ENCODE results near the gene DHCR24. TPM values are rescaled to one million over a fixed set of nuclear protein-coding genes. Genes with fewer than 3 reads are reported as not detected.

The DHCR24 gene
- total RNA-seq, 2 donors from 2014 or later: 152 to 154 TPM

DNA sequence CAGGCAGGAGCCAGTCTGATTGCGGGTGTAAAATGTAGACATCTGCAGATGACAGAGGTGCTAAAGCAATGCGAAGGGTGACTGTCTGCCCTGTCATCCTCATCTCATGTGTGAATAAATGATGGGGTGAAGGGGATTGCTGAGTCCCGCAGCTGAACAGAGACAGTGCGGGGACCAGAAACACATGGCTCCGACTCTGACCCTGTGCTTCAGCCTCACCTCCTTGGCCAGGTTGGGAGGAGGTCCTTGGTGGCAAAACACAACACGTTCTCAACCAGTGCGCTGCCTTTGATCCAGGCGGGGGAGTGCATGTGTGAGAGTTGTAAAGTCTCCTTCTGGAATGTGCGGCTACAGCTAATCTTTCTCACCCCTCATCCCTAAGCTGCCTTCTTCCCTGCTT is 53.9 kb downstream of the DHCR24 start:
- no peak for DNase-seq (ENCODE audit: low spot score)
- Histone ChIP-seq H3K27me3 (replicated peaks; ENCODE audit: insufficient read depth) (no peaks in the 10 kb centered on the region), H3K9me3 (no peaks in the 10 kb centered on the region), H3K4me3 (no peak overlapping the region), H3K36me3 (no peaks in the 10 kb centered on the region), H3K4me1 (replicated peaks) (peaks cover 2% of the 10 kb centered on the region), H3K27ac (no peak overlapping the region)
- 75% methylated on average over 9 of the region's 9 CpGs for WGBS
- TF ChIP-seq POLR2AphosphoS5 (IDR thresholded peaks at IDR 0.05): no peak
- TF ChIP-seq POLR2A (IDR thresholded peaks at IDR 0.05): no peak
- TF ChIP-seq, protein P1, sequence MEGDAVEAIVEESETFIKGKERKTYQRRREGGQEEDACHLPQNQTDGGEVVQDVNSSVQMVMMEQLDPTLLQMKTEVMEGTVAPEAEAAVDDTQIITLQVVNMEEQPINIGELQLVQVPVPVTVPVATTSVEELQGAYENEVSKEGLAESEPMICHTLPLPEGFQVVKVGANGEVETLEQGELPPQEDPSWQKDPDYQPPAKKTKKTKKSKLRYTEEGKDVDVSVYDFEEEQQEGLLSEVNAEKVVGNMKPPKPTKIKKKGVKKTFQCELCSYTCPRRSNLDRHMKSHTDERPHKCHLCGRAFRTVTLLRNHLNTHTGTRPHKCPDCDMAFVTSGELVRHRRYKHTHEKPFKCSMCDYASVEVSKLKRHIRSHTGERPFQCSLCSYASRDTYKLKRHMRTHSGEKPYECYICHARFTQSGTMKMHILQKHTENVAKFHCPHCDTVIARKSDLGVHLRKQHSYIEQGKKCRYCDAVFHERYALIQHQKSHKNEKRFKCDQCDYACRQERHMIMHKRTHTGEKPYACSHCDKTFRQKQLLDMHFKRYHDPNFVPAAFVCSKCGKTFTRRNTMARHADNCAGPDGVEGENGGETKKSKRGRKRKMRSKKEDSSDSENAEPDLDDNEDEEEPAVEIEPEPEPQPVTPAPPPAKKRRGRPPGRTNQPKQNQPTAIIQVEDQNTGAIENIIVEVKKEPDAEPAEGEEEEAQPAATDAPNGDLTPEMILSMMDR (IDR thresholded peaks at IDR 0.05): no peak
- intact Hi-C loops (cut with DNase I): no loop called here

DNA sequence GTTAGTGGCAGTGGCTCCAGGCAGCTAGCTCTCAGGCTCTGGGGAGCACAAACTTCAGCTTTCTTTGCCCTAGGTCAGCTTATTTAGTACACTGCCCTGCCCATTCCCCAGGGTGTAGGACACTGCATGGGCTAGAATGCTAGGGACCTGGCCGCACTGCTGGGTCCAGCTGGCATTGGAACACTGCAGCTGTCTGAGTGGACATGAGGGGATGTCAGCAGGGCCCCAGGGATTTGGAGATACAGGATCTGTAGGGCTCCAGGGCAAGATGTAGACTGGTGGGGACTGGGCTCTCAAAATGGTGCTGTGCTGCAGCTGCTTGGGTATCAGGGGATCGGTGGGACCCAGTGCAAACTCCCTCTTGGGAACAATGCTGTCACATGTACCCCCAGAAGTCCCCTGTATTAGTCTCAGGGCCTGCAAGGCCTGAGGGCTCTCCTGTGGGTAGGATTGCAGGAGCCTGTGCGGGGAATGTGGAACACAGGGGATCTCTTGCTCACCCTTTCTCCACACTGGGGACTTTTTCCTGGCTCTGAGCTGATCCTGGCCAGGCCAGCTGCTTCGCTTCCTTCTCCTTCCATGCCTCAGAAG is 60.7 kb downstream of the DHCR24 start:
- TF ChIP-seq POLR2AphosphoS5 (IDR thresholded peaks at IDR 0.05): no peak
- TF ChIP-seq, protein P1 (IDR thresholded peaks at IDR 0.05): no peak
- TF ChIP-seq POLR2A (IDR thresholded peaks at IDR 0.05): no peak
- 97% methylated on average over 4 of the region's 4 CpGs for WGBS
- no peaks in the 10 kb centered on the region for H3K4me1 ChIP-seq (replicated peaks)
- H3K27me3 ChIP-seq (replicated peaks; ENCODE audit: insufficient read depth): no peaks in the 10 kb centered on the region
- no peak overlapping the region for H3K27ac ChIP-seq
- intact Hi-C loops (cut with DNase I): no loop called here
- no peak for DNase-seq (ENCODE audit: low spot score)
- no peaks in the 10 kb centered on the region for H3K9me3 ChIP-seq
- no peaks in the 10 kb centered on the region for H3K36me3 ChIP-seq
- H3K4me3 ChIP-seq: no peak overlapping the region

DNA sequence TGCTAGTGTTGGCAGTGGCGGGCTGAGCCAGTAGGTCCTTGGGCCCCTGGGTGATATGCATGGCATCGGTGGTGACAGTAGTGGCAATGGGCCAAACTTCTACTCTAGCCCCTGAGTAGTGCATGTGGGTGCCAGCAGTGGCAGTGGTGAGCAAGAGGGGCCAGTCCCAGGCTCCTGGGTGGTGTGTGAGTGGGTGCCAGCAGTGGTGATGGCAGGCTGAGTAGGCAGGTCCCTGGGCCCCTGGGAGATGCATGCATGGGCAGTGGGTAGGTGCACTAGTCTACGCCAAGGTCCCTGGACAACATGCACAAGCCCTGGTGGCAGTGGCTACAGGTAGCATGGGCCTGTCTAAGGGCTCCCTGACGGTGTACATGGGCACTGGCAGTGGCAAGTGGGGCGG is 61.3 kb downstream of the DHCR24 start:
- TF ChIP-seq, protein P1 (IDR thresholded peaks at IDR 0.05): no peak
- TF ChIP-seq POLR2A (IDR thresholded peaks at IDR 0.05) (no peak), POLR2AphosphoS5 (IDR thresholded peaks at IDR 0.05) (no peak)
- no peaks in the 10 kb centered on the region for H3K36me3 ChIP-seq
- no peaks in the 10 kb centered on the region for H3K27me3 ChIP-seq (replicated peaks; ENCODE audit: insufficient read depth)
- no peaks in the 10 kb centered on the region for H3K9me3 ChIP-seq
- H3K4me1 ChIP-seq (replicated peaks): no peaks in the 10 kb centered on the region
- H3K27ac ChIP-seq: no peak overlapping the region
- intact Hi-C loops (cut with DNase I): no loop called here
- 100% methylated on average over 4 of the region's 5 CpGs for WGBS
- no peak overlapping the region for H3K4me3 ChIP-seq
- no peak for DNase-seq (ENCODE audit: low spot score)

DNA sequence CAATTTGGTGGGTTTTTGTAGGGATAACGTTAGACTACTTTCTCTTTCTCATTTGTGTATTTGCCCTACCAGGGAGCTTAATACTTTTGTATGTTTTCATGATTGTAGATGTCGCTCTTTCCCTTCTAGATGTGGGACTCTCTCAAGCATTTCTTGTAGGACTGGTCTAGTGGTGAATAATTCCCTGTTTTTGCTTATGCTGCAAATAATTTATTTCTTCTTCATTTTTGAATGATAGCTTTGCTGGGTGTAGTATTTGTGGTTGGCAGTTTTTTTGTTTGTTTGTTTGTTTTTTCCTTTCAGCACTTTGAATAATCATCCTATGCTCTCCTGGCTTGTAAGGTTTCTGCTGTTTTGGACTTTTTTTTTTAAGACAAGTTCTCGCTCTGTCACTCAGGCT is 63.3 kb downstream of the DHCR24 start:
- H3K4me3 ChIP-seq: no peak overlapping the region
- no peak overlapping the region for H3K27ac ChIP-seq
- TF ChIP-seq, protein P1 (IDR thresholded peaks at IDR 0.05): no peak
- no peak for TF ChIP-seq POLR2AphosphoS5 (IDR thresholded peaks at IDR 0.05)
- TF ChIP-seq POLR2A (IDR thresholded peaks at IDR 0.05): no peak
- no peaks in the 10 kb centered on the region for H3K4me1 ChIP-seq (replicated peaks)
- H3K9me3 ChIP-seq: no peaks in the 10 kb centered on the region
- no peaks in the 10 kb centered on the region for H3K36me3 ChIP-seq
- no peak for DNase-seq (ENCODE audit: low spot score)
- 77% methylated on average over 3 of the region's 3 CpGs for WGBS
- intact Hi-C loops (cut with DNase I): no loop called here
- H3K27me3 ChIP-seq (replicated peaks; ENCODE audit: insufficient read depth): no peaks in the 10 kb centered on the region

DNA sequence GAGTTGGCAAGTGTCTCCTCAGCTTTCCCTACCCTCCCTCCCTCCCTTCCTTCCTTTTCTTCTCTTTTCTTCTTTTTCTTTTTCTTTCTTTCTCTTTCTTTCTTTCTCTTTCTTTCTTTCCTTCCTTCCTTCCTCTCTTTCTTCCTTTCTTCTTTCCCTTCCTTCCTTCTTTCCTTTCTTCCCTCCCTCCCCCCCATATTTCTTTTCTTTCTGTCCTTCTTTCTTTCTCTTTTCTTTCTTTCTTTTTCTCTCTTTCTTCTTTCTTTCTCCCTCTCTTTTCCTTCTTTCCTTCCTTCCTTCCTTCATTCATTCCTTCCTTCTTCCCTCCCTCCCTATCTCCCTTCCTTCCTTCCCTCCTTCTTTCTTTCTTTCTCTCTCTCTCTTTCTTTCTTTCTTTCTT is 67.3 kb downstream of the DHCR24 start:
- intact Hi-C loops (cut with DNase I): loop anchor here (10.0 kb wide), 1 partner anchor 955 kb away; no protein-coding TSS in a partner anchor
- Histone ChIP-seq H3K4me1 (replicated peaks) (no peaks in the 10 kb centered on the region), H3K9me3 (no peaks in the 10 kb centered on the region), H3K4me3 (no peak overlapping the region), H3K27me3 (replicated peaks; ENCODE audit: insufficient read depth) (no peaks in the 10 kb centered on the region), H3K36me3 (no peaks in the 10 kb centered on the region), H3K27ac (no peak overlapping the region)
- DNase-seq (ENCODE audit: low spot score): no peak
- TF ChIP-seq POLR2AphosphoS5 (IDR thresholded peaks at IDR 0.05) (no peak), POLR2A (IDR thresholded peaks at IDR 0.05) (no peak)
- TF ChIP-seq, protein P1 (IDR thresholded peaks at IDR 0.05): no peak
